Ovary (tissue), 9 donors: ENCODE results near the gene THPO. TPM values are rescaled to one million over a fixed set of nuclear protein-coding genes. Genes with fewer than 3 reads are reported as not detected.

Experiments
- DNase-seq, 5 donors: peaks; one replicate each; pipeline ENCODE4 v3.0.0-alpha.2; 2019 to 2020
- H3K27ac ChIP-seq, 2 donors: fragments of 200-600 bp; one replicate each; pipeline versions ENCODE4 v1.5.1 to v1.8.0; 2019 to 2022
- H3K27me3 ChIP-seq: fragments of 200-600 bp; one replicate; pipeline ENCODE4 v1.8.0; 2022
- H3K36me3 ChIP-seq: fragments of 200-600 bp; sonication (generic); one replicate; pipeline ENCODE4 v1.5.1; 2019
- H3K4me1 ChIP-seq: one replicate; pipeline ENCODE4 v1.8.1; 2013; ENCODE audit warnings: mild to moderate bottlenecking, moderate library complexity; ENCODE audit not compliant: insufficient read depth
- H3K4me3 ChIP-seq: fragments of 200-600 bp; sonication (generic); one replicate; pipeline ENCODE4 v1.5.1; 2017
- H3K9me3 ChIP-seq, 2 donors: fragments of 200-600 bp in 1 of 2; sonication (generic) in 1 of 2; one replicate each; pipeline versions ENCODE4 v1.5.1 to v1.8.1; 2013 to 2019; ENCODE audit warnings: mild to moderate bottlenecking in 1 of 2, moderate library complexity in 1 of 2
- EP300 ChIP-seq: sonication (generic); formaldehyde crosslinking; IDR thresholded peaks from one replicate; pipeline ENCODE4 v1.6.1; 2017; ENCODE audit warnings: antibody characterized with exemption
- POLR2A ChIP-seq: fragments of 450-650 bp; IDR thresholded peaks from one replicate; pipeline ENCODE4 v1.6.1; 2017; ENCODE audit warnings: antibody characterized with exemption, mild to moderate bottlenecking, moderate library complexity
- WGBS, 3 donors: extraction: QIAGEN DNeasy Blood & Tissue Kit in 1 of 3; methylation state at CpG; one replicate each; pipeline versions ENCODE4 v1.1.5 to v1.1.7; 2013 to 2017; 5-methylcytosine and 5-hydroxymethylcytosine counted together
- intact Hi-C, 4 donors: fragments of 100-400 bp; cut with DNase I; formaldehyde crosslinking; loops; one replicate each; pipeline versions ENCODE4 v1.11.0 to v1.15.1; 2022 to 2023
- polyA plus RNA-seq, 2 donors: library from polyadenylated mRNA; stranded (reverse); fragments of 200-250 nt in 1 of 2; fragments of 350-450 nt in 1 of 2; fragmentation: Illumina TruSeq in 1 of 2; extraction: RNeasy Lipid Tissue Mini Kit (QIAGEN cat#74804) in 1 of 2; gene quantifications; one replicate each; pipeline ENCODE4 v1.2.3, GENCODE V29; 2013 to 2014
- total RNA-seq, 7 donors: library from RNA; depleted of rRNA in 2 of 7; stranded (reverse); fragments of >200 nt in 2 of 7; fragmentation: NEBNext Ultra II Directional in 3 of 7; extraction: Animal tissue kit (Norgen Biotek cat#: 25700) in 3 of 7; gene quantifications; one replicate each; pipeline versions ENCODE4 v1.1.0 to v1.2.4, GENCODE V29; 2016 to 2023
- TF ChIP-seq, protein P1 (sequence below), 3 donors: fragments of 450-650 bp in 2 of 3; fragments of 200-600 bp in 1 of 3; IDR thresholded peaks; one replicate each; pipeline versions ENCODE4 v1.5.1 to v1.8.0; 2016 to 2022; ENCODE audit warnings: antibody characterized with exemption in 3 of 3, mild to moderate bottlenecking in 1 of 3
- donor health status: DM: no; HTN: no; CAD: no; lungs with moderate emphysema.
- donor health status: DM: no; HTN: no; CAD: no.
- donor health status: Bipolar disorder and iron deficiency.
- donor health status: DM: yes; HTN: yes; CAD: no.
- donor health status: DM: no; HTN: no; CAD: no.
- donor health status: DM: yes; HTN: yes; CAD: no.

The THPO gene
- total and polyA plus RNA-seq, 9 donors, result 0.34 to 2.0 (median 1.2) TPM

DNA sequence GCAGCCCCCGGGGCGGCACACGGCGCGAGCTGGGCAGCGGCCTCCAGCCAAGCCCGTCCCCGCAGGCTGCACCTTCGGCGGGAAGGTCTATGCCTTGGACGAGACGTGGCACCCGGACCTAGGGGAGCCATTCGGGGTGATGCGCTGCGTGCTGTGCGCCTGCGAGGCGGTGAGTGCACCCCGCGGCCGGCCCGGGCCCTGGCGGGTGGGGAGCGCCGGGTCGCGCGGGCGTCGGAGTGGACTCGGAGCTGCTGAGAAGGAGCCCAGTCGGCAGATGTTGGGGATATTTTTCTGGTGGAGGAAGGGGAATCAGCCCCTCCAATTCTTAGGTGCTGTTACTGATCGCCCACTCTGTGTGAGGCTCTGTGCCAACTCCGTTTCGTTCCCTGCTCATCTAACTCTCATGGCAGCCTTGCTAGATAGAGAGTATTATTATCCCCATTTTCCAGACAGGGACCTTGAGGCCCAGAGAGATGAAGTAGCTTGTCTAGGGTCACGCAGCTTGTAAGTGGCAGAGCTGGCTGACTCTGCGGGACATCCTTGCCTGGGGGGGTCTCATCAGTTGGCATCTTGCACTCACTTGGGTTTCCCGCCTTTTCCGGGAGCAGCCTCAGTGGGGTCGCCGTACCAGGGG lies 2.7 kb upstream of the THPO start:
- Histone ChIP-seq H3K4me1 (peaks cover 2% of the 10 kb centered on the region), H3K36me3 (no peaks in the 10 kb centered on the region), H3K27ac (peak overlapping the region in 1 of 2 donors; percentile 23), H3K4me3 (peak overlapping the region; percentile 67), H3K9me3 (no peaks in the 10 kb centered on the region), H3K27me3 (no peaks in the 10 kb centered on the region)
- intact Hi-C loops, result loop anchor here in 1 of 4 donors (2.0 kb wide), 1 partner anchor 32 kb away; no protein-coding TSS in a partner anchor
- DNase-seq, result peak in 4 of 5 donors; percentile 47 to 59 (median 53)
- 8 to 9% (median 9%) methylated on average over 42 of the region's 42 CpGs for WGBS, 3 donors
- TF ChIP-seq, protein P1, sequence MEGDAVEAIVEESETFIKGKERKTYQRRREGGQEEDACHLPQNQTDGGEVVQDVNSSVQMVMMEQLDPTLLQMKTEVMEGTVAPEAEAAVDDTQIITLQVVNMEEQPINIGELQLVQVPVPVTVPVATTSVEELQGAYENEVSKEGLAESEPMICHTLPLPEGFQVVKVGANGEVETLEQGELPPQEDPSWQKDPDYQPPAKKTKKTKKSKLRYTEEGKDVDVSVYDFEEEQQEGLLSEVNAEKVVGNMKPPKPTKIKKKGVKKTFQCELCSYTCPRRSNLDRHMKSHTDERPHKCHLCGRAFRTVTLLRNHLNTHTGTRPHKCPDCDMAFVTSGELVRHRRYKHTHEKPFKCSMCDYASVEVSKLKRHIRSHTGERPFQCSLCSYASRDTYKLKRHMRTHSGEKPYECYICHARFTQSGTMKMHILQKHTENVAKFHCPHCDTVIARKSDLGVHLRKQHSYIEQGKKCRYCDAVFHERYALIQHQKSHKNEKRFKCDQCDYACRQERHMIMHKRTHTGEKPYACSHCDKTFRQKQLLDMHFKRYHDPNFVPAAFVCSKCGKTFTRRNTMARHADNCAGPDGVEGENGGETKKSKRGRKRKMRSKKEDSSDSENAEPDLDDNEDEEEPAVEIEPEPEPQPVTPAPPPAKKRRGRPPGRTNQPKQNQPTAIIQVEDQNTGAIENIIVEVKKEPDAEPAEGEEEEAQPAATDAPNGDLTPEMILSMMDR (IDR thresholded peaks at IDR 0.05), result no peak
- TF ChIP-seq EP300 (no peak), POLR2A (no peak)

DNA sequence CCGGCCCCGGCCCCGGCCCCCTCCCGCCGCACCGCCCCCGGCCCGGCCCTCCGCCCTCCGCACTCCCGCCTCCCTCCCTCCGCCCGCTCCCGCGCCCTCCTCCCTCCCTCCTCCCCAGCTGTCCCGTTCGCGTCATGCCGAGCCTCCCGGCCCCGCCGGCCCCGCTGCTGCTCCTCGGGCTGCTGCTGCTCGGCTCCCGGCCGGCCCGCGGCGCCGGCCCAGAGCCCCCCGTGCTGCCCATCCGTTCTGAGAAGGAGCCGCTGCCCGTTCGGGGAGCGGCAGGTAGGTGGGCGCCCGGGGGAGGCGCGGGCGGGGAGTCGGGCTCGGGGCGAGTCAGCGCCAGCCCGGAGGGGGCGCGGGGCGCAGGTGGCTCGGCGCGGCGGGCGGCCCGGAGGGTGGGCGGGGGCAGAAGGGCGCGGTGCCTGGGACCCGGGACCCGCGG lies 2.2 kb upstream of the THPO start:
- TF ChIP-seq EP300, result no peak
- no peak for TF ChIP-seq POLR2A
- TF ChIP-seq, protein P1 (IDR thresholded peaks at IDR 0.05), result no peak
- H3K27ac ChIP-seq, result peak overlapping the region in 1 of 2 donors; percentile 23
- H3K4me3 ChIP-seq, result peak overlapping the region; percentile 67
- H3K4me1 ChIP-seq, result peaks cover 2% of the 10 kb centered on the region
- H3K27me3 ChIP-seq, result no peaks in the 10 kb centered on the region
- no peaks in the 10 kb centered on the region for H3K36me3 ChIP-seq
- peak; percentile 81 to 87 (median 86) for DNase-seq
- intact Hi-C loops, result loop anchor here in 1 of 4 donors (2.0 kb wide), 1 partner anchor 31 kb away; no protein-coding TSS in a partner anchor
- no peaks in the 10 kb centered on the region for H3K9me3 ChIP-seq
- 0 to 2% (median 2%) methylated on average over 27 to 54 of the region's 62 CpGs for WGBS, 3 donors

DNA sequence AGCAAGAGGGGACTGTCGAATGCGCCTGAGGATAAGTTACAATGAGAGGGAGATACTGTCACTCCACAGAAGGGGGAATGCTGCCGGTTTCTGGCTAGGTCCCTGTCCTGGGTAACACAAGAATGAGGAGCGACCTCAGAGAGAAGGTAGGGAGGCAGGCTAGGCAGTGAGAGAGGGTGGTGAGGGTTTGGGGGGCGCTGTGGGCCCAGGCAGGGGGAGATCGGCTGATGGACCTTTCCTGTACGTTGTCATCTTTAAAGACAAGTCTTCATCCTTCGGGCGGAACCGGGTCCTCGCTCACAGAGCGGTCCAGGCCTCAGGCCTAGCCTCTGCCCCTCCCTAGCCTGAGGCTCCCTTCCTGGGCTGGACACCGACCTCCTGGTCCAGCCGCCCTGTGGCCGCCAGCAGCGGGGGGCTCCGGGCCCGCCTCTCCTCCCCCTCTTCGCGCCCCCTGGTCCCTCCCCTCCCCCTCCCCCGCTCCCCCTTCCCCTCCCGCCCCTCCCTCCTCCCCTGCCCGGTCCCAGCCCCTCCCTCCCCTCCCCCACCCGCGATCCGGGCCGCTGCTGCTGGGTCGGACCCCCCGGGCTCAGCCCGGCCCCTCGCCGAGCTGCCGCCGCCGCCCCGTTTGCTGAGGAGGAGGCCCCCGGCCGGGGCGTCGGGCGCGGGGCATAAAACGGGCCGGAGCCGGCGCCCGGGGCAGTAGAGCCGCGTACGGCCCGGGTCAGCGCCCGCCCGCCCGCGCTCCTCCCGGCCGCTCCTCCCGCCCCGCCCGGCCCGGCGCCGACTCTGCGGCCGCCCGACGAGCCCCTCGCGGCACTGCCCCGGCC lies 1.6 kb upstream of the THPO start, which contains the start of gene CHRD:
Gene CHRD (plus strand): TSS at position 697 of the 827 bp plus-strand sequence. CDS start 265 bp downstream, outside the sequence.
- Histone ChIP-seq H3K36me3 (no peaks in the 10 kb centered on the region), H3K9me3 (no peaks in the 10 kb centered on the region), H3K27me3 (no peaks in the 10 kb centered on the region), H3K4me1 (peaks cover 2% of the 10 kb centered on the region), H3K27ac (peak within 1 kb of the TSS; percentile 66 to 70), H3K4me3 (peak within 1 kb of the TSS; percentile 67)
- 7 to 22% (median 20%) methylated on average over 20 to 56 of the region's 71 CpGs for WGBS, 3 donors
- intact Hi-C loops, result loop anchor here in 2 of 4 donors (2.0 to 10.0 kb wide), 4 partner anchors 31 to 385 kb away; no protein-coding TSS in a partner anchor
- no peak for TF ChIP-seq EP300
- TF ChIP-seq POLR2A, result no peak
- TF ChIP-seq, protein P1 (IDR thresholded peaks at IDR 0.05), result no peak
- DNase-seq, result peak; percentile 59 to 73 (median 68)

DNA sequence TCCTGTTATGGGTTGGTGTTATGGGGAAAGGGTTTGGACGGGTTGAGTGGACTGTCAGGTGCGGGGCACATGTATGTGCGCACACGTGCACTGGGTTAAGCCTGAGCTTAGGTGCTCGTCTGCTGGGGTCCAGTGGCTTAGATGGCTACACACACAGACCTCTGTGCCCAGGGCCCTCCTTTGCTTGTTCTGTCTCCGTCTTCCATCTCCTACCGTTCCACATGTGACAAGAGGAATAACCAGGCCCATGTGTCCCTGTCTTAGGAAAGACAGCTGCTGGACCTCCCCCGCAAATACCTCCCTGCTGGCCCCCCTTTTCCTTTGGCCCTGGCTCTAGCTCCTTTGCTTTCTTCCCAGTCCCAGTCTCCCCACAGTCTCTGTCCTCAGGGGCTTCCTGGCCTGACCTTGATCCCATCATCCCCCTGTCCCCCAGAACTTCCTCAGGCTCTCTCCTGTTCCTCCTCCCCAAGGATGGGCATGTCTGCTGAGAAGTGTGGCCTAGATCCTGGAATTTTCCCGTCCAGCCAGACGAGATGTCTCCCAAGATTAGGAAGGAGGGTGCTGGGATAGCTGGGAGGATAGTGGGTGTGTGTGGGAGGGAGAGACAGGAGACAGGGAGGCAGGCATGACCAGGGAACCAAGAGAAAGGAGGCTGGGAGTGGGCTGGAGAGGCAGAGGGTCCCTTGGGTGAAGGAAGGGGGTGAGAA lies 797 bp upstream of the THPO start:
- Histone ChIP-seq H3K4me3 (no peak overlapping the region), H3K9me3 (no peaks in the 10 kb centered on the region), H3K4me1 (peaks cover 2% of the 10 kb centered on the region), H3K27ac (peak overlapping the region; percentile 66 to 70), H3K27me3 (no peaks in the 10 kb centered on the region), H3K36me3 (no peaks in the 10 kb centered on the region)
- TF ChIP-seq, protein P1 (IDR thresholded peaks at IDR 0.05), result no peak
- TF ChIP-seq EP300 (no peak), POLR2A (no peak)
- 66 to 73% (median 72%) methylated on average over 10 of the region's 10 CpGs for WGBS, 3 donors
- intact Hi-C loops, result loop anchor here in 2 of 4 donors (5.0 to 10.0 kb wide), 3 partner anchors 133 to 386 kb away; no protein-coding TSS in a partner anchor
- no peak for DNase-seq
